ENCODE results near the gene MT3.

DNA sequence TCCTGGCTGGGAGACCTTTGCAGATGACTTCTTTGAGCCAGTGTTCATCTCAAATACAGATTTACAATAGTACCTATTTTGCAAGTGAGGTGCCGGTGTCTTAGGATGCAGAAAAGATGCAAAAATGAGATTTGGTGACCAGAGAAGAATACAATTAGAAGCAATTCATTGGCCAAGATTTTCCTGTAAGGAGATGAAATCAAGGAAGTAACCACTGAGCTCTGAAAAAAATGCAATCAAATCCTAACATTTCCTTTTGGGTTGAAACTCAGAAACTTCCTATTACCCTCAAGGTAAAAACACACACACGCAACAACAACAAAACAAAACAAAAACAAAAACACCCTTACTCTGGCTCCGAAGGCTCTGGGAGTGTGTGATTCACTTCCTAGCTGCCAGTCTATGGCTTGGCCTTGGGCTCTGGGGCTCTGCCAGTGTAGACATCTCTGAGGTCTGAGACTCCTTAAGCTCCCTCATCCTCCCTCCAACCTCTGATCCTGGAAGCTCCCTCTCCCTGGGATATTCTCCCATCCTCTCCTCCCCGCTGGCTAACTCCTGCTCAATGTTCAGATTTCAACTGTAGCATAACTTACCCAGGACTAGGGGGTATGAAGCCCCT, 41.3 kb upstream of the MT3 start:
- TF ChIP-seq ZNF121 (tag by site-specific recombination; IDR thresholded peaks at IDR 0.05) = no peak
- TF ChIP-seq ZNF600 (tag by site-specific recombination; IDR thresholded peaks at IDR 0.05) = no peak
- TF ChIP-seq, protein P1, sequence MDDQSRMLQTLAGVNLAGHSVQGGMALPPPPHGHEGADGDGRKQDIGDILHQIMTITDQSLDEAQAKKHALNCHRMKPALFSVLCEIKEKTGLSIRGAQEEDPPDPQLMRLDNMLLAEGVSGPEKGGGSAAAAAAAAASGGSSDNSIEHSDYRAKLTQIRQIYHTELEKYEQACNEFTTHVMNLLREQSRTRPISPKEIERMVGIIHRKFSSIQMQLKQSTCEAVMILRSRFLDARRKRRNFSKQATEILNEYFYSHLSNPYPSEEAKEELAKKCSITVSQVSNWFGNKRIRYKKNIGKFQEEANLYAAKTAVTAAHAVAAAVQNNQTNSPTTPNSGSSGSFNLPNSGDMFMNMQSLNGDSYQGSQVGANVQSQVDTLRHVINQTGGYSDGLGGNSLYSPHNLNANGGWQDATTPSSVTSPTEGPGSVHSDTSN (CRISPR knock-in tag; IDR thresholded peaks at IDR 0.05) = no peak
- no peak for TF ChIP-seq ZNF311 (tag by site-specific recombination; IDR thresholded peaks at IDR 0.05; ENCODE audit: borderline replicate concordance)
- TF ChIP-seq, protein P2, sequence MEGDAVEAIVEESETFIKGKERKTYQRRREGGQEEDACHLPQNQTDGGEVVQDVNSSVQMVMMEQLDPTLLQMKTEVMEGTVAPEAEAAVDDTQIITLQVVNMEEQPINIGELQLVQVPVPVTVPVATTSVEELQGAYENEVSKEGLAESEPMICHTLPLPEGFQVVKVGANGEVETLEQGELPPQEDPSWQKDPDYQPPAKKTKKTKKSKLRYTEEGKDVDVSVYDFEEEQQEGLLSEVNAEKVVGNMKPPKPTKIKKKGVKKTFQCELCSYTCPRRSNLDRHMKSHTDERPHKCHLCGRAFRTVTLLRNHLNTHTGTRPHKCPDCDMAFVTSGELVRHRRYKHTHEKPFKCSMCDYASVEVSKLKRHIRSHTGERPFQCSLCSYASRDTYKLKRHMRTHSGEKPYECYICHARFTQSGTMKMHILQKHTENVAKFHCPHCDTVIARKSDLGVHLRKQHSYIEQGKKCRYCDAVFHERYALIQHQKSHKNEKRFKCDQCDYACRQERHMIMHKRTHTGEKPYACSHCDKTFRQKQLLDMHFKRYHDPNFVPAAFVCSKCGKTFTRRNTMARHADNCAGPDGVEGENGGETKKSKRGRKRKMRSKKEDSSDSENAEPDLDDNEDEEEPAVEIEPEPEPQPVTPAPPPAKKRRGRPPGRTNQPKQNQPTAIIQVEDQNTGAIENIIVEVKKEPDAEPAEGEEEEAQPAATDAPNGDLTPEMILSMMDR (tag by site-specific recombination; IDR thresholded peaks at IDR 0.05) = no peak
- no peak for TF ChIP-seq ZNF350 (tag by site-specific recombination; IDR thresholded peaks at IDR 0.05)
- TF ChIP-seq ZNF146 (tag by site-specific recombination; IDR thresholded peaks at IDR 0.05) = no peak
- TF ChIP-seq ZNF202 (tag by site-specific recombination; IDR thresholded peaks at IDR 0.05; ENCODE audit: borderline replicate concordance) = no peak
- TF ChIP-seq, protein P3, sequence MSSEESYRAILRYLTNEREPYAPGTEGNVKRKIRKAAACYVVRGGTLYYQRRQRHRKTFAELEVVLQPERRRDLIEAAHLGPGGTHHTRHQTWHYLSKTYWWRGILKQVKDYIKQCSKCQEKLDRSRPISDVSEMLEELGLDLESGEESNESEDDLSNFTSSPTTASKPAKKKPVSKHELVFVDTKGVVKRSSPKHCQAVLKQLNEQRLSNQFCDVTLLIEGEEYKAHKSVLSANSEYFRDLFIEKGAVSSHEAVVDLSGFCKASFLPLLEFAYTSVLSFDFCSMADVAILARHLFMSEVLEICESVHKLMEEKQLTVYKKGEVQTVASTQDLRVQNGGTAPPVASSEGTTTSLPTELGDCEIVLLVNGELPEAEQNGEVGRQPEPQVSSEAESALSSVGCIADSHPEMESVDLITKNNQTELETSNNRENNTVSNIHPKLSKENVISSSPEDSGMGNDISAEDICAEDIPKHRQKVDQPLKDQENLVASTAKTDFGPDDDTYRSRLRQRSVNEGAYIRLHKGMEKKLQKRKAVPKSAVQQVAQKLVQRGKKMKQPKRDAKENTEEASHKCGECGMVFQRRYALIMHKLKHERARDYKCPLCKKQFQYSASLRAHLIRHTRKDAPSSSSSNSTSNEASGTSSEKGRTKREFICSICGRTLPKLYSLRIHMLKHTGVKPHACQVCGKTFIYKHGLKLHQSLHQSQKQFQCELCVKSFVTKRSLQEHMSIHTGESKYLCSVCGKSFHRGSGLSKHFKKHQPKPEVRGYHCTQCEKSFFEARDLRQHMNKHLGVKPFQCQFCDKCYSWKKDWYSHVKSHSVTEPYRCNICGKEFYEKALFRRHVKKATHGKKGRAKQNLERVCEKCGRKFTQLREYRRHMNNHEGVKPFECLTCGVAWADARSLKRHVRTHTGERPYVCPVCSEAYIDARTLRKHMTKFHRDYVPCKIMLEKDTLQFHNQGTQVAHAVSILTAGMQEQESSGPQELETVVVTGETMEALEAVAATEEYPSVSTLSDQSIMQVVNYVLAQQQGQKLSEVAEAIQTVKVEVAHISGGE (tag by site-specific recombination; conservative IDR thresholded peaks at IDR 0.05; ENCODE audit: low read depth) = no peak

All from HEK293 (cell line).